H1 (cell line): ENCODE data around the gene MCM3AP. TPM values are rescaled to one million over a fixed set of nuclear protein-coding genes. Genes with fewer than 3 reads are reported as not detected.

Source experiments
- CTCF ChIA-PET: fragments of 300-600 bp; sonication (Branson Sonifier 250); formaldehyde crosslinking; loops from one replicate; lab custom pipeline; 2021; ENCODE audit not compliant: partially characterized antibody; lab: Charles Lee
- POLR2A ChIA-PET: fragments of 300-600 bp; sonication (Branson Sonifier 250); formaldehyde crosslinking; loops from one replicate; lab custom pipeline; 2021; ENCODE audit warnings: inconsistent platforms; ENCODE audit not compliant: partially characterized antibody; lab: Charles Lee
- DNase-seq, 2 experiments: peaks; one replicate each; pipeline versions ENCODE4 v3.0.0 to v3.0.0-alpha.2; 2010 to 2022; ENCODE audit warnings: low spot score in 2 of 2, low read depth in 1 of 2, mixed read lengths in 1 of 2
- FAIRE-seq: peaks from 2 replicates; lab custom pipeline; 2011; peaks lifted over from hg19 to GRCh38; lab: Jason Lieb, UNC
- H2AFZ ChIP-seq: 2 replicates; pipeline ENCODE4 v1.8.1; 2012; ENCODE audit warnings: low read length, inconsistent platforms
- H2AK5ac ChIP-seq: 2 replicates; pipeline ENCODE4 v1.6.1; 2013; ENCODE audit warnings: low read depth, low read length
- H2BK120ac ChIP-seq: replicated peaks from 2 replicates; pipeline ENCODE3; 2013; ENCODE audit warnings: low read depth, low read length, inconsistent platforms
- H2BK12ac ChIP-seq: 2 replicates; pipeline ENCODE4 v1.6.1; 2013; ENCODE audit warnings: low read depth, low read length
- H2BK15ac ChIP-seq: 2 replicates; pipeline ENCODE4 v1.6.1; 2013; ENCODE audit warnings: low read length
- H2BK20ac ChIP-seq: 2 replicates; pipeline ENCODE4 v1.6.1; 2013; ENCODE audit warnings: low read length
- H2BK5ac ChIP-seq: 2 replicates; pipeline ENCODE4 v1.6.1; 2013; ENCODE audit warnings: low read depth, low read length
- H3K14ac ChIP-seq: 2 replicates; pipeline ENCODE4 v1.6.1; 2013; ENCODE audit warnings: inconsistent platforms; ENCODE audit not compliant: insufficient read length
- H3K18ac ChIP-seq: 2 replicates; pipeline ENCODE4 v1.6.1; 2013; ENCODE audit warnings: low read length; ENCODE audit errors: extremely low read depth
- H3K23ac ChIP-seq: 2 replicates; pipeline ENCODE4 v1.6.1; 2013; ENCODE audit warnings: inconsistent platforms; ENCODE audit not compliant: insufficient read length
- H3K23me2 ChIP-seq: 2 replicates; pipeline ENCODE4 v1.6.1; 2013; ENCODE audit warnings: low read depth, low read length
- H3K27ac ChIP-seq: 2 replicates; pipeline ENCODE4 v1.6.1; 2011; ENCODE audit warnings: low read depth, low read length, inconsistent platforms
- H3K27me3 ChIP-seq, 4 experiments: replicated peaks in 1 of 4; 1 replicate in 1 of 4; 2 replicates in 3 of 4; pipeline versions ENCODE4 v1.6.1 to v1.8.1; 2011 to 2013; ENCODE audit warnings: low read length in 3 of 4, mild to moderate bottlenecking in 3 of 4, inconsistent platforms in 2 of 4, mixed read lengths in 2 of 4, moderate library complexity in 1 of 4; ENCODE audit not compliant: control insufficient read depth in 3 of 4, insufficient read depth in 3 of 4; ENCODE audit errors: extremely low read depth in 1 of 4
- H3K36me3 ChIP-seq, 4 experiments: 2 replicates each; pipeline versions ENCODE4 v1.6.1 to v1.8.1; 2011 to 2013; ENCODE audit warnings: mild to moderate bottlenecking in 4 of 4, low read length in 3 of 4, moderate library complexity in 2 of 4, control low read depth in 1 of 4, inconsistent platforms in 1 of 4; ENCODE audit not compliant: insufficient read depth in 4 of 4, control insufficient read depth in 2 of 4
- H3K4ac ChIP-seq: replicated peaks from 2 replicates; pipeline ENCODE3; 2013; ENCODE audit warnings: low read length, low read depth, mixed read lengths, inconsistent platforms; ENCODE audit not compliant: insufficient read length
- H3K4me1 ChIP-seq, 4 experiments: replicated peaks in 1 of 4; 1 replicate in 1 of 4; 2 replicates in 3 of 4; pipeline versions ENCODE4 v1.6.1 to v1.8.1; 2011 to 2013; ENCODE audit warnings: low read length in 3 of 4, inconsistent platforms in 2 of 4, mixed read lengths in 1 of 4; ENCODE audit not compliant: insufficient read depth in 4 of 4, control insufficient read depth in 3 of 4
- H3K4me2 ChIP-seq, 2 experiments: 2 replicates each; pipeline versions ENCODE4 v1.6.1 to v1.8.1; 2011 to 2013; ENCODE audit warnings: low read depth in 2 of 2, low read length in 2 of 2, control low read depth in 1 of 2, inconsistent platforms in 1 of 2, mild to moderate bottlenecking in 1 of 2; ENCODE audit not compliant: insufficient read depth in 1 of 2
- H3K4me3 ChIP-seq, 4 experiments: fragments of 200-600, 300-600 bp in 1 of 4; sonication (generic), shearing (Covaris generic), sonication (Bioruptor Twin) in 1 of 4; 2 replicates each; pipeline versions ENCODE4 v1.5.1 to v1.8.1; 2011 to 2016; ENCODE audit warnings: low read length in 4 of 4, low read depth in 3 of 4, control low read depth in 2 of 4, inconsistent platforms in 2 of 4, mild to moderate bottlenecking in 2 of 4, mixed read lengths in 1 of 4, moderate library complexity in 1 of 4; ENCODE audit not compliant: insufficient read depth in 2 of 4; ENCODE audit errors: extremely low read depth in 1 of 4
- H3K56ac ChIP-seq: replicated peaks from 2 replicates; pipeline ENCODE3; 2013; ENCODE audit warnings: low read depth, mild to moderate bottlenecking, mixed read lengths, low read length, inconsistent platforms; ENCODE audit not compliant: insufficient read length
- H3K79me1 ChIP-seq: 2 replicates; pipeline ENCODE4 v1.6.1; 2013; ENCODE audit warnings: low read depth, low read length, control low read depth
- H3K79me2 ChIP-seq, 2 experiments: 2 replicates each; pipeline versions ENCODE4 v1.6.1 to v1.8.1; 2012 to 2013; ENCODE audit warnings: low read length in 2 of 2, mild to moderate bottlenecking in 2 of 2, inconsistent platforms in 1 of 2; ENCODE audit not compliant: insufficient read depth in 2 of 2, control insufficient read depth in 1 of 2
- H3K9ac ChIP-seq, 4 experiments: replicated peaks in 1 of 4; 1 replicate in 1 of 4; 2 replicates in 3 of 4; pipeline versions ENCODE4 v1.6.1 to v1.8.1; 2011 to 2013; ENCODE audit warnings: low read depth in 3 of 4, low read length in 3 of 4, control low read depth in 2 of 4, mild to moderate bottlenecking in 2 of 4, moderate library complexity in 2 of 4, inconsistent platforms in 1 of 4; ENCODE audit errors: extremely low read depth in 1 of 4
- H3K9me3 ChIP-seq, 2 experiments: 2 replicates each; pipeline versions ENCODE4 v1.6.1 to v1.8.1; 2012 to 2013; ENCODE audit warnings: mild to moderate bottlenecking in 2 of 2, moderate library complexity in 2 of 2, control low read depth in 1 of 2, inconsistent platforms in 1 of 2, low read depth in 1 of 2, low read length in 1 of 2, mixed read lengths in 1 of 2; ENCODE audit not compliant: insufficient read depth in 2 of 2
- H4K20me1 ChIP-seq, 2 experiments: replicated peaks in 1 of 2; 2 replicates each; pipeline versions ENCODE3 to v1.8.1; 2011 to 2013; ENCODE audit warnings: inconsistent platforms in 2 of 2, low read length in 2 of 2, mild to moderate bottlenecking in 1 of 2; ENCODE audit not compliant: insufficient read depth in 2 of 2, control insufficient read depth in 1 of 2
- H4K5ac ChIP-seq: 2 replicates; pipeline ENCODE4 v1.6.1; 2013; ENCODE audit warnings: low read length, low read depth, mixed read lengths, inconsistent platforms; ENCODE audit not compliant: insufficient read length
- H4K8ac ChIP-seq: 2 replicates; pipeline ENCODE4 v1.8.0; 2013; ENCODE audit warnings: mild to moderate bottlenecking, moderate library complexity, low read length, inconsistent platforms; ENCODE audit not compliant: insufficient read depth; ENCODE audit errors: extremely low read depth
- H4K91ac ChIP-seq: replicated peaks from 2 replicates; pipeline ENCODE3; 2013; ENCODE audit warnings: low read length, mixed read lengths, inconsistent platforms; ENCODE audit not compliant: insufficient read length
- CREB1 ChIP-seq: IDR thresholded peaks from 2 replicates; pipeline ENCODE4 v1.6.1; 2012; ENCODE audit warnings: inconsistent platforms
- EGR1 ChIP-seq: IDR thresholded peaks from 2 replicates; pipeline ENCODE4 v1.6.1; 2011; ENCODE audit warnings: low read depth, low read length, borderline replicate concordance
- EZH2 ChIP-seq: fragments of 200-600 bp; sonication (generic); IDR thresholded peaks from 2 replicates; pipeline ENCODE4 v1.7.1; 2012; ENCODE audit warnings: low read depth, mild to moderate bottlenecking, moderate library complexity, low read length, inconsistent platforms; ENCODE audit not compliant: severe bottlenecking
- GTF2F1 ChIP-seq: IDR thresholded peaks from 2 replicates; pipeline ENCODE4 v1.6.1; 2012; ENCODE audit warnings: low read depth, low read length, improper control_type of control experiment, borderline replicate concordance
- HDAC2 ChIP-seq, 2 experiments: fragments of 300-600 bp in 1 of 2; sonication (generic) in 1 of 2; IDR thresholded peaks; 2 replicates each; pipeline ENCODE4 v1.6.1; 2011 to 2012; ENCODE audit warnings: low read depth in 2 of 2, low read length in 2 of 2, mild to moderate bottlenecking in 2 of 2, moderate library complexity in 2 of 2, borderline replicate concordance in 1 of 2, inconsistent platforms in 1 of 2
- HDAC6 ChIP-seq: IDR thresholded peaks from one replicate; pipeline ENCODE4 v1.7.1; 2012; ENCODE audit warnings: low read depth, mild to moderate bottlenecking, inconsistent platforms, low read length, moderate library complexity
- JUN ChIP-seq: IDR thresholded peaks from 2 replicates; pipeline ENCODE4 v1.6.1; 2011; ENCODE audit warnings: low read depth, mild to moderate bottlenecking, improper control_type of control experiment, low read length
- KDM4A ChIP-seq: IDR thresholded peaks from one replicate; pipeline ENCODE4 v1.7.1; 2012; ENCODE audit warnings: low read depth, mild to moderate bottlenecking, moderate library complexity, low read length, inconsistent platforms; ENCODE audit not compliant: severe bottlenecking
- MAFK ChIP-seq: IDR thresholded peaks from 2 replicates; pipeline ENCODE4 v1.6.1; 2012; ENCODE audit warnings: low read depth, mild to moderate bottlenecking, improper control_type of control experiment, low read length
- NANOG ChIP-seq: IDR thresholded peaks from 2 replicates; pipeline ENCODE4 v1.6.1; 2011; ENCODE audit warnings: low read length, low read depth, mild to moderate bottlenecking, inconsistent platforms; ENCODE audit not compliant: insufficient read depth, poor library complexity, severe bottlenecking
- PHF8 ChIP-seq: fragments of 200-600 bp; sonication (generic); conservative IDR thresholded peaks from 2 replicates; pipeline ENCODE4 v1.7.1; 2012; ENCODE audit warnings: low read depth, mild to moderate bottlenecking, inconsistent platforms, low read length, moderate library complexity
- RBBP5 ChIP-seq: IDR thresholded peaks from 2 replicates; pipeline ENCODE4 v1.7.1; 2012; ENCODE audit warnings: low read depth, mild to moderate bottlenecking, inconsistent platforms, low read length, moderate library complexity, borderline replicate concordance
- SIRT6 ChIP-seq: IDR thresholded peaks from one replicate; pipeline ENCODE4 v1.7.1; 2012; ENCODE audit warnings: low read length, inconsistent platforms
- ZNF274 ChIP-seq: IDR thresholded peaks from 2 replicates; pipeline ENCODE4 v1.7.0; 2012; ENCODE audit warnings: low read length, borderline replicate concordance; ENCODE audit errors: extremely low read depth
- WGBS, 2 experiments: shearing (Covaris generic) in 1 of 2; methylation state at CpG; one replicate each; pipeline versions ENCODE4 v1.1.6 to v1.1.7; 2013 to 2015; ENCODE audit warnings: low lambda C conversion rate in 2 of 2, mixed read lengths in 2 of 2, inconsistent platforms in 1 of 2, low coverage in 1 of 2, missing lambda C conversion rate in 1 of 2; ENCODE audit not compliant: insufficient replicate concordance in 2 of 2, insufficient coverage in 1 of 2, insufficient read length in 1 of 2; ENCODE audit errors: extremely low coverage in 1 of 2, missing lambda C conversion rate in 1 of 2; 5-methylcytosine and 5-hydroxymethylcytosine counted together
- polyA plus RNA-seq, 7 experiments: library from polyadenylated mRNA; depleted of rRNA in 3 of 7; stranded (reverse) in 5 of 7; unstranded in 2 of 7; fragments of >200 nt in 5 of 7; fragments of 200-250 nt in 2 of 7; gene quantifications; 1 replicate in 5 of 7; 2 replicates in 1 of 7; 4 replicates in 1 of 7; pipeline versions ENCODE4 v1.2.1 to v1.2.3, GENCODE V29; 2011 to 2013; ENCODE audit warnings: missing spikeins in 2 of 7, mixed read lengths in 2 of 7
- total RNA-seq: library from RNA; stranded (reverse); fragmentation: NEBNext Ultra II Directional; extraction: Animal tissue kit (Norgen Biotek cat#: 25700); gene quantifications from 2 replicates; pipeline ENCODE4 v1.2.1, GENCODE V29; 2021

MCM3AP gene
- total and polyA plus RNA-seq, 2 of the 8 experiments (the other 6 are each of a cell fraction or from before 2014, with no cell fraction given), result 37.2 to 119 TPM

DNA sequence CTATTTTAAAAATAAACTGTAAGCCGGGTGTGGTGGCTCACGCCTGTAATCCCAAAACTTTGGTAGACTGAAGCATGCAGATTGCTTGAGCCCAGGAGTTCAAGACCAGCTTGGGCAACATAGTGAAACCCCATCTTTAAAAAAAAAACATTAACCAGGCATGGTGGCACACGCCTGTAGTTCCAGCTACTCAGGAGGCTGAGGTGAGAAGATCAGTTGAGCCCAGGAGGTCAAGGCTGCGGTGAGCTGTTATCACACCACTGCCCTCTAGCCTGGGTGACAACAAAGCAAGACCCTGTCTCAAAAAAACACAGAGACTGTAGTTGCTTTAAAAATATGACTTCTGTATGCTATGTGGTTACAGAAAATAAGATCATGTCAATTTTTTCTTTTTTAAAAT is 32.6 kb downstream of the MCM3AP start:
- H3K18ac ChIP-seq, result no peak overlapping the region
- no peak overlapping the region for H3K4me3 ChIP-seq
- H4K20me1 ChIP-seq, result peaks cover 5 to 9% of the 10 kb centered on the region in 2 experiments
- H3K4me1 ChIP-seq, result no peaks in the 10 kb centered on the region
- H3K36me3 ChIP-seq, result peaks cover 13 to 91% (median 52%) of the 10 kb centered on the region in 4 experiments
- whole genome bisulfite sequencing, 2 experiments, result 93% methylated on average over 4 of the region's 4 CpGs; no CpG with 5 or more reads in 1 of the 2 experiments
- no peaks in the 10 kb centered on the region for H3K23me2 ChIP-seq
- H3K79me1 ChIP-seq, result no peaks in the 10 kb centered on the region
- no peak overlapping the region for H2BK5ac ChIP-seq
- H2BK12ac ChIP-seq, result no peak overlapping the region
- H2BK120ac ChIP-seq, result no peak overlapping the region
- no peak overlapping the region for H2AK5ac ChIP-seq
- H3K23ac ChIP-seq, result no peak overlapping the region
- no peak overlapping the region for H3K27ac ChIP-seq
- FAIRE-seq, result no peak
- no peak overlapping the region for H4K8ac ChIP-seq
- H2BK15ac ChIP-seq, result no peak overlapping the region
- H3K4ac ChIP-seq, result no peak overlapping the region
- H3K56ac ChIP-seq, result no peak overlapping the region
- POLR2A ChIA-PET, result interaction anchor here (0.5 to 1.7 kb wide), 5 partner anchors 9 to 921 kb away, joined by 3 to 9 read pairs (median 3); no protein-coding TSS in a partner anchor
- no peak overlapping the region for H3K9ac ChIP-seq
- no peak overlapping the region for H4K91ac ChIP-seq
- CTCF ChIA-PET, result interaction anchor here (0.7 to 2.0 kb wide), 9 partner anchors 22 to 106 kb away, joined by 3 to 6 read pairs (median 3); no protein-coding TSS in a partner anchor
- no peaks in the 10 kb centered on the region for H3K9me3 ChIP-seq
- H3K79me2 ChIP-seq, result no peaks in the 10 kb centered on the region
- H3K4me2 ChIP-seq, result no peak overlapping the region
- no peaks in the 10 kb centered on the region for H3K27me3 ChIP-seq
- DNase-seq, result no peak
- no peak overlapping the region for H3K14ac ChIP-seq
- no peak overlapping the region for H4K5ac ChIP-seq
- no peak overlapping the region for H2BK20ac ChIP-seq
- no peak overlapping the region for H2AFZ ChIP-seq
- TF ChIP-seq EGR1 (no peak), CREB1 (no peak), HDAC2 (IDR thresholded peaks at IDR 0.05; ENCODE audit: borderline replicate concordance in 1 of 2, low read depth in 2 of 2, low read length in 2 of 2) (no peak), RBBP5 (no peak), PHF8 (no peak), EZH2 (no peak), NANOG (no peak), GTF2F1 (no peak), ZNF274 (no peak), JUN (no peak), HDAC6 (no peak), MAFK (no peak), SIRT6 (no peak), KDM4A (no peak)
